Stomach (tissue), 9 donors: ENCODE measurements around the gene AAR2. TPM values are rescaled to one million over a fixed set of nuclear protein-coding genes. Genes with fewer than 3 reads are reported as not detected.

Experiments used
- DNase-seq, 2 donors: peaks; one replicate each; pipeline versions ENCODE4 v3.0.0 to v3.0.0-alpha.2; 2013 to 2019
- H3K27ac ChIP-seq, 5 donors: fragments of 200-600 bp in 4 of 5; sonication (generic) in 4 of 5; one replicate each; pipeline ENCODE4 v1.5.1; 2013 to 2019; ENCODE audit warnings: mild to moderate bottlenecking in 1 of 5, moderate library complexity in 1 of 5
- H3K27me3 ChIP-seq, 3 donors: fragments of 200-600 bp; sonication (generic); one replicate each; pipeline ENCODE4 v1.5.1; 2017 to 2019; ENCODE audit warnings: mixed run types in 1 of 3
- H3K36me3 ChIP-seq, 4 donors: fragments of 200-600 bp; sonication (generic); 1 replicate in 3 of 4; 2 replicates in 1 of 4; pipeline ENCODE4 v1.5.1; 2016 to 2019
- H3K4me1 ChIP-seq, 4 donors: fragments of 200-600 bp; sonication (generic); one replicate each; pipeline ENCODE4 v1.5.1; 2016 to 2019
- H3K4me3 ChIP-seq, 4 donors: fragments of 200-600 bp; sonication (generic) in 3 of 4; one replicate each; pipeline ENCODE4 v1.5.1; 2016 to 2019; ENCODE audit warnings: mild to moderate bottlenecking in 1 of 4
- H3K9me3 ChIP-seq, 4 donors: fragments of 200-600 bp; sonication (generic); one replicate each; pipeline ENCODE4 v1.5.1; 2016 to 2019
- EP300 ChIP-seq: sonication (generic); formaldehyde crosslinking; IDR thresholded peaks from one replicate; pipeline ENCODE4 v1.6.1; 2017; ENCODE audit warnings: antibody characterized with exemption
- POLR2A ChIP-seq, 4 donors: fragments of 450-650 bp; IDR thresholded peaks; one replicate each; pipeline ENCODE4 v1.6.1; 2016; ENCODE audit warnings: antibody characterized with exemption in 4 of 4, control low read depth in 2 of 4, mild to moderate bottlenecking in 1 of 4, moderate library complexity in 1 of 4
- POLR2AphosphoS5 ChIP-seq, 3 donors: sonication (generic); formaldehyde crosslinking; IDR thresholded peaks; one replicate each; pipeline ENCODE4 v1.6.1; 2016; ENCODE audit warnings: antibody characterized with exemption in 3 of 3
- WGBS, 5 donors: extraction: QIAGEN DNeasy Blood & Tissue Kit in 3 of 5; methylation state at CpG; one replicate each; pipeline versions ENCODE4 v1.1.5 to v1.1.7; 2013 to 2018; 5-methylcytosine and 5-hydroxymethylcytosine counted together
- intact Hi-C: fragments of 100-400 bp; cut with DNase I; formaldehyde crosslinking; loops from one replicate; pipeline ENCODE4 v1.15.1; 2023; ENCODE audit warnings: low total_unique reads
- polyA plus RNA-seq, 3 donors: library from polyadenylated mRNA; stranded (reverse); fragments of 200-250 nt; gene quantifications; one replicate each; pipeline ENCODE4 v1.2.3, GENCODE V29; 2013
- total RNA-seq, 5 donors: library from RNA; depleted of rRNA; stranded (reverse); fragments of >200 nt; gene quantifications; one replicate each; pipeline versions ENCODE4 v1.1.0 to v1.2.3, GENCODE V29; 2014 to 2016
- TF ChIP-seq, protein P1 (sequence below), 7 experiments: fragments of 450-650 bp in 4 of 7; fragments of 200-600 bp in 3 of 7; sonication (generic) in 3 of 7; IDR thresholded peaks; one replicate each; pipeline ENCODE4 v1.5.1; 2016 to 2019; ENCODE audit warnings: antibody characterized with exemption in 7 of 7, control low read depth in 2 of 7, mild to moderate bottlenecking in 1 of 7
- donor health status: healthy with polysubstance abuse.
- donor health status: Bipolar disorder and iron deficiency.
- donor health status: healthy.

The AAR2 gene
- total and polyA plus RNA-seq, 8 donors, result 4.7 to 75.6 (median 19.7) TPM

DNA sequence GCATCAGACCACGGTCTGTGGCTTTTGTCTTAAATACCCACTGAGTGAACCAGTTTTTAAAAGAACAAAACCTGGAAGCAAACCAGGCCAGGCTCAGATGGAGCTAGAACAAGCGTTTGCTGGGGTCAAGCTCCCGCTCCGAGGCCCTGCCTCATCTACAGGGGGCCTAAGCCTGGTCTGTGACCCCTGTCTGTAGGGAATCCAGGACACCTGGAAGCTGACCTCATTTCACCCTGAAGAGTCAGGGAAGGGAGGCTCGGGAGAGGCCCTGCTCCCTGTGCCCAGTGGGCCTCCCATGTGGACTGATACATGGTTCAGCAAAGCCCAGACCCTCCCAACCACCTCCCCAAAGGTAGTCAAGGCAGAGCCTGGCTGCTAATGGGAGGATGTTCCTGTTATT lies 43.1 kb downstream of the AAR2 start:
- TF ChIP-seq POLR2A (IDR thresholded peaks at IDR 0.05), result no peak
- TF ChIP-seq, protein P1, sequence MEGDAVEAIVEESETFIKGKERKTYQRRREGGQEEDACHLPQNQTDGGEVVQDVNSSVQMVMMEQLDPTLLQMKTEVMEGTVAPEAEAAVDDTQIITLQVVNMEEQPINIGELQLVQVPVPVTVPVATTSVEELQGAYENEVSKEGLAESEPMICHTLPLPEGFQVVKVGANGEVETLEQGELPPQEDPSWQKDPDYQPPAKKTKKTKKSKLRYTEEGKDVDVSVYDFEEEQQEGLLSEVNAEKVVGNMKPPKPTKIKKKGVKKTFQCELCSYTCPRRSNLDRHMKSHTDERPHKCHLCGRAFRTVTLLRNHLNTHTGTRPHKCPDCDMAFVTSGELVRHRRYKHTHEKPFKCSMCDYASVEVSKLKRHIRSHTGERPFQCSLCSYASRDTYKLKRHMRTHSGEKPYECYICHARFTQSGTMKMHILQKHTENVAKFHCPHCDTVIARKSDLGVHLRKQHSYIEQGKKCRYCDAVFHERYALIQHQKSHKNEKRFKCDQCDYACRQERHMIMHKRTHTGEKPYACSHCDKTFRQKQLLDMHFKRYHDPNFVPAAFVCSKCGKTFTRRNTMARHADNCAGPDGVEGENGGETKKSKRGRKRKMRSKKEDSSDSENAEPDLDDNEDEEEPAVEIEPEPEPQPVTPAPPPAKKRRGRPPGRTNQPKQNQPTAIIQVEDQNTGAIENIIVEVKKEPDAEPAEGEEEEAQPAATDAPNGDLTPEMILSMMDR (IDR thresholded peaks at IDR 0.05), result no peak
- TF ChIP-seq EP300, result no peak
- no peak for TF ChIP-seq POLR2AphosphoS5 (IDR thresholded peaks at IDR 0.05)
- Histone ChIP-seq H3K27me3 (peaks cover 6 to 46% (median 15%) of the 10 kb centered on the region in 3 donors), H3K9me3 (peaks cover 0 to 7% (median 0%) of the 10 kb centered on the region in 4 donors), H3K36me3 (no peaks in the 10 kb centered on the region), H3K4me3 (no peak overlapping the region), H3K27ac (no peak overlapping the region), H3K4me1 (no peaks in the 10 kb centered on the region)
- DNase-seq, result no peak
- intact Hi-C loops, result no loop called here
- 60 to 72% (median 63%) methylated on average over 5 of the region's 5 CpGs for WGBS, 5 donors

DNA sequence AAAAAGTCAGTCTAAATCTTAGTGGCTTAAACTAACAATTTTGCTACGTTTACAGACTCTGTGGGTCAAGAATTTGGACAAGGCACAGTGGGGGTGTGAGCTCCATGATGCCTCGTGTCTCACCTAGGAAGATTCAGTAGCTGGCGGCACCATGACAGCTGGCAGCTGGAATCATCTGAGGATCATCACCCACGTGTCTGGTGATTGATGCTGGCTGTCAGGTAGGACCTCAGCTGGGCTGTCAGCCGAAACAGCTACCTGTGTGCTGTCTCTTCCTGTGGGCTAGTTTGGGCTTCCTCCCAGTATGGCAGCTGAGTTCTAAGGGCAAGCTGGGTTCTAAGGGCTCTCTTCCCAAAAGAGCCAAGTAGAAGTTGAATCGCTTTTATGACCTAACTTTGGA lies 43.5 kb downstream of the AAR2 start:
- TF ChIP-seq POLR2A (IDR thresholded peaks at IDR 0.05) (no peak), EP300 (no peak), POLR2AphosphoS5 (IDR thresholded peaks at IDR 0.05) (no peak)
- TF ChIP-seq, protein P1 (IDR thresholded peaks at IDR 0.05), result no peak
- H3K27ac ChIP-seq, result no peak overlapping the region
- no peaks in the 10 kb centered on the region for H3K36me3 ChIP-seq
- DNase-seq, result no peak
- WGBS, 5 donors, result 47 to 73% (median 71%) methylated on average over 6 of the region's 6 CpGs
- intact Hi-C loops, result no loop called here
- no peaks in the 10 kb centered on the region for H3K4me1 ChIP-seq
- peaks cover 0 to 7% (median 0%) of the 10 kb centered on the region in 4 donors for H3K9me3 ChIP-seq
- no peak overlapping the region for H3K4me3 ChIP-seq
- peaks cover 2 to 42% (median 12%) of the 10 kb centered on the region in 3 donors for H3K27me3 ChIP-seq

DNA sequence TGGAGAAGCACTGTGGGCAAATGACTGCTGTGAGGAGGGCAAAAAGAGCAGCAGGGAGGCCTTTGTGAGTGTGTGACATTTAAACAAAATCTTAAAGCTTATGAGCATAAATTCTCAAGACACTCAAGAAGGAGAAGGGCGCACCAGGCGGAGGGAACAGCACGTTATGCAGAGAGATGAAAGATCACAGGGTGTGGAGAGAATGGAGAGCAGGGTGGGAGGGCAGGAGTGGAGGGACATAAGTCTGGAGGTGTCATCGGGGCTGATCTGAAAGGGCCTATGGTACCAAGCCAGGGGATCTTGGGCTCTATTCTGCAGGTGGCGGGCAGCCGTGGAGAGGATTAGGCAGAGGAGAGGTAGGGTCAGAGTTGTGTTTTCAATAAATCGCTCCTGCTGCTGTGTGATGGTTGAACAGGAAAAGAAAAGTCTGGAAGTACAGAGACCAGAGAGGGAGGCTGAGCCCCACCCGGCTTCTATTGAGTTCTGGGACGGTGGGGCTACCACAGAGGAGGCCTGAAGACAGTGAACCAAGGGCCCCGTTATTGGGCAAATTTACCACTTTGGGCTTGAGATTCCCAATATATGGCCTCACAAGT lies 45.6 kb downstream of the AAR2 start:
- H3K27ac ChIP-seq, result no peak overlapping the region
- no peak overlapping the region for H3K4me3 ChIP-seq
- WGBS, 5 donors, result 75 to 85% (median 80%) methylated on average over 10 of the region's 10 CpGs
- H3K36me3 ChIP-seq, result no peaks in the 10 kb centered on the region
- no peak for TF ChIP-seq POLR2A (IDR thresholded peaks at IDR 0.05)
- TF ChIP-seq, protein P1 (IDR thresholded peaks at IDR 0.05), result no peak
- no peak for TF ChIP-seq EP300
- TF ChIP-seq POLR2AphosphoS5 (IDR thresholded peaks at IDR 0.05), result no peak
- H3K9me3 ChIP-seq, result peaks cover 0 to 7% (median 0%) of the 10 kb centered on the region in 4 donors
- H3K4me1 ChIP-seq, result no peaks in the 10 kb centered on the region
- peaks cover 0 to 40% (median 12%) of the 10 kb centered on the region in 3 donors for H3K27me3 ChIP-seq
- no peak for DNase-seq
- intact Hi-C loops, result no loop called here

GRCh38 chr20:36284751-36285150 lies 48.5 kb downstream of the AAR2 start:
- WGBS, 5 donors, result 88 to 93% (median 89%) methylated on average over 5 of the region's 5 CpGs
- DNase-seq, result no peak
- Histone ChIP-seq H3K27me3 (peaks cover 0 to 25% (median 2%) of the 10 kb centered on the region in 3 donors), H3K36me3 (no peaks in the 10 kb centered on the region), H3K27ac (no peak overlapping the region), H3K9me3 (peaks cover 0 to 5% (median 0%) of the 10 kb centered on the region in 4 donors), H3K4me3 (no peak overlapping the region), H3K4me1 (no peaks in the 10 kb centered on the region)
- intact Hi-C loops, result no loop called here
- TF ChIP-seq, protein P1 (IDR thresholded peaks at IDR 0.05), result no peak
- TF ChIP-seq POLR2AphosphoS5 (IDR thresholded peaks at IDR 0.05), result no peak
- TF ChIP-seq EP300, result no peak
- TF ChIP-seq POLR2A (IDR thresholded peaks at IDR 0.05), result no peak
